NT2/D1 (cell line): ENCODE data around the gene YJEFN3.

Experiments
- SUZ12 ChIP-seq: IDR thresholded peaks from 2 replicates; pipeline ENCODE4 v1.6.1; 2011; ENCODE audit not compliant: insufficient read length, insufficient read depth; ENCODE audit errors: extremely low read depth
- YY1 ChIP-seq: IDR thresholded peaks from 2 replicates; pipeline ENCODE4 v1.6.1; 2011; ENCODE audit not compliant: insufficient read length, insufficient read depth

GRCh38 chr19:19505669-19506326 is 22.9 kb upstream of the YJEFN3 start:
- no peak for TF ChIP-seq YY1
- TF ChIP-seq SUZ12, result no peak
